Measurements from ENCODE around the gene NR2E3.

DNA sequence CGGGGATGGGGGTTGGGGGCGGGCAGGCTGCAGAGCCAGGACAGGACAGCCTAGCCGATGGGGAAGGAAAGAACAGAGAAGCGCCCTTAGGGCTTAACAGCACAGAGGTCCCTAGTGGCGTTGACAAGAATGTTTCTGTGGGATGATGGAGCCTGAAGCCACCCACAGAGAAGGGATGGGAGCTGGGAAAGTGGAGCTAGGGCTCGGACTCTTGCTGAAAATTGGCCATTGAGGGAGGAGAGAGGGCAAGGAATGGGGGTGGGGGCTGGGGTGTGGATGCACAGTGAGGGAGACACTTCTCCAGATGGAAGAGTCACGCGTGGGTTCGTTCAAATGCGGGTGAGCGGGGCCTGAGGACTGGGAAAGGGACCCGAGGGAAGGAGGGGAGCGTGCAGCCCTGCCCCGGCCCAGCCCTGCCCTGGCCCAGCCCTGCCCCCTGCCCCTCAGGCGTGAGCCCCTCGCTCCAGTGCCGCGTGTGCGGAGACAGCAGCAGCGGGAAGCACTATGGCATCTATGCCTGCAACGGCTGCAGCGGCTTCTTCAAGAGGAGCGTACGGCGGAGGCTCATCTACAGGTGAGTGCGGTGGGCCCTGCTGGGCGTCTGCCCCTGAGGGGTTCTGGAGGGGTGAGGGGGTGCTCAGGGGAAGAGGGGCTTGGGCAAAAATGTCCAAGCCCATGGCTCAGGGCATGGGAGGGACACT, 832 bp downstream of the NR2E3 start:
- TF ChIP-seq, protein P1, sequence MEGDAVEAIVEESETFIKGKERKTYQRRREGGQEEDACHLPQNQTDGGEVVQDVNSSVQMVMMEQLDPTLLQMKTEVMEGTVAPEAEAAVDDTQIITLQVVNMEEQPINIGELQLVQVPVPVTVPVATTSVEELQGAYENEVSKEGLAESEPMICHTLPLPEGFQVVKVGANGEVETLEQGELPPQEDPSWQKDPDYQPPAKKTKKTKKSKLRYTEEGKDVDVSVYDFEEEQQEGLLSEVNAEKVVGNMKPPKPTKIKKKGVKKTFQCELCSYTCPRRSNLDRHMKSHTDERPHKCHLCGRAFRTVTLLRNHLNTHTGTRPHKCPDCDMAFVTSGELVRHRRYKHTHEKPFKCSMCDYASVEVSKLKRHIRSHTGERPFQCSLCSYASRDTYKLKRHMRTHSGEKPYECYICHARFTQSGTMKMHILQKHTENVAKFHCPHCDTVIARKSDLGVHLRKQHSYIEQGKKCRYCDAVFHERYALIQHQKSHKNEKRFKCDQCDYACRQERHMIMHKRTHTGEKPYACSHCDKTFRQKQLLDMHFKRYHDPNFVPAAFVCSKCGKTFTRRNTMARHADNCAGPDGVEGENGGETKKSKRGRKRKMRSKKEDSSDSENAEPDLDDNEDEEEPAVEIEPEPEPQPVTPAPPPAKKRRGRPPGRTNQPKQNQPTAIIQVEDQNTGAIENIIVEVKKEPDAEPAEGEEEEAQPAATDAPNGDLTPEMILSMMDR (conservative IDR thresholded peaks at IDR 0.05; ENCODE audit: low read depth, low read length) = no peak
- no peak for TF ChIP-seq EZH2 (IDR thresholded peaks at IDR 0.05; ENCODE audit: low read length, unreplicated experiment)
- no peak for TF ChIP-seq EZH2phosphoT487 (IDR thresholded peaks at IDR 0.05; ENCODE audit: borderline replicate concordance, low read length)
